Measurements from ENCODE around the gene UROC1. TPM values are rescaled to one million over a fixed set of nuclear protein-coding genes. Genes with fewer than 3 reads are reported as not detected.

UROC1 gene
- total RNA-seq, 2 experiments from 2014 or later = not detected

DNA sequence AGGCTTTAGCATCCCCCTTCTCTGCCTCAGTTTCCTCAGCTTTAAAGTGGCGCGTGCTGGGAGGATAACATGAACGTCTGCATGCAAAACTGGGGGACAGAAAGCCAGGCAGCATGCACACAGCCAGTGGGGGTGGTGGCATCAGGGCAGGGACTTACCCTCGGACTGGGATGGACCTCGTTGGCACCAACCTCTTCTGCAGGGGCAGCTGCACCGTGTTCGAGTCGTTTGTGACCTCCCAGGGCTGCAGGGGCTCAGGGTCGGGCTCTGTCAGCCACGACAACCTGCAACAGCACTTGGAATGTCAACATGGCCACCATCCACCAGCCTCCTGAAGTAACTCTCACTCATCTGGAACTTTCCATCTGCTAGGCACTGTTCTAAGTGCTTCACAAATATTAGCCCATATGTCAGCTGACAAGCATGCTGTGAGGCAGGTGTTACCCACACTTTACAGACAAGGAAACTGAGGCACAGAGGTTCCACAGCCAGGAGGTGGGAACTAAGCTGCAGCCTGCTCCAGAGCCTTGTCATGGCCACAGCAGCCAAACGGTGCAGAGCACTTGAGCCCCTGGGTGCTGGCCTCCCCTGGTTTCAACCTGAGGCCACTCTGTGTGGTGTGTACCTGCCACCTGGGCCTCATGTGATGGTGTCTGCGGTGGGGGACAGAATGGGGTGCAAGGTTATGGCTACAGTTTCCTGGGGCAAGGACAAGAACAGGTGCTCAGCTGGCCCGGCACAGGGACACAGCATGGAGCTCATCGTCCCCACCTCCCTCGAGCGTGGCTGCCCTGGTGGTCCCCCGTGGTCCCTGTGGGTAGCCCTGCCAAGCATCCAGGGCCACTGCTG lies 34.5 kb upstream of the UROC1 start:
- H3K27me3 Mint-ChIP-seq = peaks cover 2% of the 10 kb centered on the region
- intact Hi-C loops (cut with micrococcal nuclease) = no loop called here
- H3K9me3 Mint-ChIP-seq = no peaks in the 10 kb centered on the region
- H3K4me1 Mint-ChIP-seq (ENCODE audit: low read depth) = no peaks in the 10 kb centered on the region
- H3K4me3 Mint-ChIP-seq = no peak overlapping the region
- peak; percentile 4 for DNase-seq
- ChIA-PET CTCF (no interaction called here), POLR2A (no interaction called here)
- H3K27ac Mint-ChIP-seq = no peak overlapping the region
- H3K36me3 Mint-ChIP-seq = no peaks in the 10 kb centered on the region

DNA sequence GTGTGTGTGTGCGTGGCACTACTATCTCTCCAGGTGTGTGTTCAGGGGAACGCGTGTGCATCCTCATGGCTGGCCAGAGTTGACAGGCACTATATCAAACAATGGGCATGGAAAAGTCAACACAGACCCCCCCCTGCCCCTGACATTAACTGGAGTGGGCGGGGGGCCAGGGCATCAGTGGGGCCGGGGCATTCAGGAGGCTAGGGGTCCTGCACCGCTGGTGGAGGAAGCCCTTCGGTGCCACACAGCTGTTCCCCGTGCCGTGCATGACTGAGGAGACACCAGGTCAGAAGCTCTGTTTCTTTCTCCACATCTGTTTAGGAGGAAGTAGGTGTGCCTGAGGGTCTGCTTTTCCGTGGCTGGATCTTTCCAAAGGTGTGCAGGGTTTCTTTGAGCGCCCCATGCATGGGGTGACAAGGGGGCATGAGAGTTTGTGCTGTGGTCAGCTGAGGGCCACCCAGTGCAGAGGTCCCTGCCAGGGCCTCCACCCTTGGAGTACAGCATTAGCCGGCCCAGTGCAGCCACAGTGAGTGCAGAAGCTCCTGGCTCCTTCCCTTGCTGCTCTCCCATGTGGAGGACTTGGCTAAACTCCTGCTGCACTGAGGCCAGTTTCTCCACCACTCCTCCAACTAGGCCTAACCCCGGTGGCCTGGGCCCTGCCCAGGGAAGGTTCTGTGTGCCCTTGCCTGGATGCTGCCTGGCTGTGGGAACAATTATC lies 33.7 kb upstream of the UROC1 start:
- Mint-ChIP-seq H3K36me3 (no peaks in the 10 kb centered on the region), H3K27me3 (peaks cover 2% of the 10 kb centered on the region), H3K27ac (no peak overlapping the region), H3K9me3 (no peaks in the 10 kb centered on the region), H3K4me3 (no peak overlapping the region), H3K4me1 (ENCODE audit: low read depth) (no peaks in the 10 kb centered on the region)
- POLR2A ChIA-PET = no interaction called here
- intact Hi-C loops (cut with micrococcal nuclease) = no loop called here
- CTCF ChIA-PET = no interaction called here
- peak; percentile 4 for DNase-seq

GRCh38 chr3:126550488-126551051 lies 33.0 kb upstream of the UROC1 start:
- ChIA-PET CTCF (no interaction called here), POLR2A (no interaction called here)
- DNase-seq = peak; percentile 3
- Mint-ChIP-seq H3K4me1 (ENCODE audit: low read depth) (no peaks in the 10 kb centered on the region), H3K27ac (no peak overlapping the region), H3K4me3 (no peak overlapping the region), H3K9me3 (no peaks in the 10 kb centered on the region), H3K27me3 (peaks cover 2% of the 10 kb centered on the region), H3K36me3 (no peaks in the 10 kb centered on the region)
- intact Hi-C loops (cut with micrococcal nuclease) = no loop called here

DNA sequence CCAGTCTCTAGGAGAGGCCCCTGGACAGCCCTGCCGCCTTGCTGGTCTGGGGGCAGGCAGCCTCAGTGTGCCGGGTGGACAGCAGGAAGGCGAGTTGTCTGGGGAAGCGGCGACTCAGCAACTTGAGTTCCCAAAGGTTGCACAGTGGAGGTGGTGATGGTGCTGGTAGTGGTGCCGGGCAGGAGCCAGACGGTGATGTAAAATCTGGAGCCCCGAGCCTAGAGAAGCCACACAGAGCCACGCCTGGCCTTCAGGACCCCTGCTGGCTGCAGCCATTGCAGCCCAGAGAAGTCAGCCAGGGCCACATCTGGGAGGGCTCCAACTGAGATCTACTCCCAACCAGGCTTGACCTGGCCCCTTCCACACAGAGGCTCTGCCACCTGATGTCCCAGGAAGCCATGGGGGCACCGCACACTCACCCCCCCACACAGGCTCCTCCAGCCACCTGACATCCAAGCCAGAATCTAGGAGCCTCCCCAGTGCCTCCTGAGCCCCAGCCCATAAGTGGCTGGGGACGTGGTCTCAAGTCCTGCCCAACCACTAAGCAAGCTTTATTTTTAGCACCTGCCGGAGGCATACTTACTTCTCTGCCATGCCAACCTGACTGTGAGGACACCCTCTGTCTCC lies 32.4 kb upstream of the UROC1 start:
- intact Hi-C loops (cut with micrococcal nuclease) = no loop called here
- Mint-ChIP-seq H3K4me1 (ENCODE audit: low read depth) (no peaks in the 10 kb centered on the region), H3K27me3 (peaks cover 2% of the 10 kb centered on the region), H3K4me3 (no peak overlapping the region), H3K27ac (no peak overlapping the region), H3K9me3 (no peaks in the 10 kb centered on the region), H3K36me3 (no peaks in the 10 kb centered on the region)
- POLR2A ChIA-PET = no interaction called here
- CTCF ChIA-PET = no interaction called here
- peak; percentile 2 for DNase-seq

DNA sequence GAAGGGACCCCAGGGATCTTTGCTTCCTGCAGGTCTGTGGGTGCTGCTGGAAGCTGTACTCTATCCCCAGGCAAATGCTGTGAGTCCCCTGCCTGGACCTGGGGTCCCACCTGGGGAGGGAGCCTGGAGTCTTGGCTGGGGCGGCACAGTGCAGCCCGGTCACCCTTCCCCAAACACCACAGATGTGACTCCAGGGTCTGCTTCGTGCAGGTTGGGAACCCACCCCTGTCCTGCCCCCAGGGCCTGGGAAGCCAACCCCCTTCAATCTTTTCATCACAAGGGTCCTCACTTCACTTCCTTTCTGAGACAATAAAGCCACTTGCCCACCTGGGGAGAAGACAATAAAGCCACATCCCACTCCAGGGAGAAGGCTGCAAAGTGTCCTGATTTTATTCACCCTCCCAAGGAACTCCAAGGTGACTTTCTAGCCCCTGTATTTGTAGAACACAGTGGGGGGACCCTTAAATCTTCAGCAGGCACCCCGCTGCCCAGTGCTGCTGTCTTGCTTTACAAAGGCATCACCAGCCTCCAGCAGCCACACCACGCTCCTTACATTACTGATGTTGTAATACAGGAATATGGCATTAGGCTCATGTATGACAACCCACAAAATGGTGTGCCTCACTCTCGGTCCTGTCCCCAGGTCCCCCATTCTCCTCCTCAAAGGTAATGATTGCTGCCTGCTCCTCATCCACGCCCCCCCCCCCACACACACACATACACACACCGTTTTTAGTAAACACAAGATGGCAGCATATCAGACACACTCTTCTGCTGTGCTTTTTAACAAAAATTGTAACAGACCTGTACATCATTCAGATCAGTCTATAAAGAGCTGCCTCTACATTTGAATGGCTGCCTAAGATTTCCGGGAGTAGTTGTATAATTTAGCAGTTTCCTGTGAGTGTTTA lies 31.2 kb upstream of the UROC1 start:
- ChIA-PET POLR2A (no interaction called here), CTCF (no interaction called here)
- Mint-ChIP-seq H3K9me3 (no peaks in the 10 kb centered on the region), H3K4me1 (ENCODE audit: low read depth) (no peaks in the 10 kb centered on the region), H3K4me3 (no peak overlapping the region), H3K36me3 (no peaks in the 10 kb centered on the region), H3K27me3 (peaks cover 2% of the 10 kb centered on the region), H3K27ac (no peak overlapping the region)
- DNase-seq = no peak
- intact Hi-C loops (cut with micrococcal nuclease) = no loop called here

DNA sequence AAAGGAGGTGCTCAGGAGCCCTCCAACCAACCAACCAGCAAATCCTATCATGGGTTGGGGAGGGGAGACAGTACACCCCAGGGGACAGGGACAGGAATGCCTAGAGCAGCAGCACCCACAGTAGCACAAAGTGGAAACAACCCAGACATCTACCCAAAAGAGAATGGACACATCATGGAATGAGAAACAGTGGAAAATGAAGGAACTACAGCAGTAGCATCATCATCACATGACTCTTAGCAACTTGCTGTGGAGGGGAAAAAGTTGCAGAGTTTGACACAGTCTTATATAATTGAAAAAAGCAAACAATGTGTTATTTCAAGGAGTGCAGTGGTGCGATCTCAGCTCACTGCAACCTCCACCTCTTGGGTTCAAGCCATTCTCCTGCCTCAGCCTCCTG lies 30.1 kb upstream of the UROC1 start:
- intact Hi-C loops (cut with micrococcal nuclease) = no loop called here

GRCh38 chr3:126546549-126547239 lies 29.1 kb upstream of the UROC1 start:
- Mint-ChIP-seq H3K4me1 (ENCODE audit: low read depth) (no peaks in the 10 kb centered on the region), H3K27ac (no peak overlapping the region), H3K4me3 (no peak overlapping the region), H3K27me3 (peaks cover 3% of the 10 kb centered on the region), H3K9me3 (no peaks in the 10 kb centered on the region), H3K36me3 (no peaks in the 10 kb centered on the region)
- intact Hi-C loops (cut with micrococcal nuclease) = no loop called here
- CTCF ChIA-PET = interaction anchor here (0.9 kb wide), 1 partner anchor 24 kb away, joined by 3 read pairs; no protein-coding TSS in a partner anchor
- POLR2A ChIA-PET = no interaction called here
- DNase-seq = no peak

More for the DNA sequence above, 30.1 kb upstream of the UROC1 start:
- DNase-seq = no peak
- ChIA-PET POLR2A (no interaction called here), CTCF (interaction anchor here (0.9 kb wide), 1 partner anchor 25 kb away, joined by 3 read pairs; no protein-coding TSS in a partner anchor)
- Mint-ChIP-seq H3K4me1 (ENCODE audit: low read depth) (no peaks in the 10 kb centered on the region), H3K27me3 (peaks cover 3% of the 10 kb centered on the region), H3K4me3 (no peak overlapping the region), H3K9me3 (no peaks in the 10 kb centered on the region), H3K27ac (no peak overlapping the region), H3K36me3 (no peaks in the 10 kb centered on the region)

DNA sequence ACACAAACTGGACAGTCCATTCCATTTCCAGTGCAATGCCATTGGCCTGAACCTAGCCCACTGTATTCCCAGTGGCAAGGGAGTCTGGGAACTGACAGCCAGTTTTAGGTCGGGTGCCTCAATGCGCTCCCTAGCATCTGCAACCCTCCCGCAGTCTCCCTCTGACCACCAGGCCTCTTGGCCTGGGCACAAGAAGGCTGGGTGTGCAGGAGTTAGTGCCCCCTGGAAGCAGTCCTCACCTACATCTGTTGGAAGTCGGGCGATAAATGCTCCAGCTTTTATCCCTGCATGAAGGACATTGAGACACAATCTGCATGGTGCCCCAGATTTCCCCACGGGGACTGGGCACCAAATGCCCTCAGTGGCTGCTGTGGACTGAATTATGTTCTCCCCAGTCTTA lies 28.4 kb upstream of the UROC1 start:
- intact Hi-C loops (cut with micrococcal nuclease) = no loop called here
- ChIA-PET POLR2A (no interaction called here), CTCF (no interaction called here)
- H3K4me1 Mint-ChIP-seq (ENCODE audit: low read depth) = no peaks in the 10 kb centered on the region
- DNase-seq = no peak
- H3K4me3 Mint-ChIP-seq = no peak overlapping the region
- H3K36me3 Mint-ChIP-seq = no peaks in the 10 kb centered on the region
- H3K27ac Mint-ChIP-seq = no peak overlapping the region
- peaks cover 2% of the 10 kb centered on the region for H3K9me3 Mint-ChIP-seq
- peaks cover 3% of the 10 kb centered on the region for H3K27me3 Mint-ChIP-seq

GRCh38 chr3:126545544-126545943 lies 28.0 kb upstream of the UROC1 start:
- H3K9me3 Mint-ChIP-seq = peaks cover 2% of the 10 kb centered on the region
- H3K4me1 Mint-ChIP-seq (ENCODE audit: low read depth) = no peaks in the 10 kb centered on the region
- CTCF ChIA-PET = no interaction called here
- POLR2A ChIA-PET = no interaction called here
- H3K27ac Mint-ChIP-seq = no peak overlapping the region
- peaks cover 3% of the 10 kb centered on the region for H3K27me3 Mint-ChIP-seq
- no peak overlapping the region for H3K4me3 Mint-ChIP-seq
- no peak for DNase-seq
- intact Hi-C loops (cut with micrococcal nuclease) = no loop called here
- no peaks in the 10 kb centered on the region for H3K36me3 Mint-ChIP-seq

- ChIA-PET POLR2A (no interaction called here), CTCF (no interaction called here)
- H3K36me3 Mint-ChIP-seq = no peaks in the 10 kb centered on the region
- H3K9me3 Mint-ChIP-seq = peaks cover 2% of the 10 kb centered on the region
- H3K4me1 Mint-ChIP-seq (ENCODE audit: low read depth) = no peaks in the 10 kb centered on the region
- H3K27me3 Mint-ChIP-seq = peaks cover 6% of the 10 kb centered on the region
- intact Hi-C loops (cut with micrococcal nuclease) = no loop called here
- peak; percentile 3 for DNase-seq
- no peak overlapping the region for H3K27ac Mint-ChIP-seq
- no peak overlapping the region for H3K4me3 Mint-ChIP-seq
Measured at GRCh38 chr3:126544596-126545281, 27.2 kb upstream of the UROC1 start.
